H9 (cell line): Measurements from ENCODE around the gene SRPK3. TPM values are rescaled to one million over a fixed set of nuclear protein-coding genes. Genes with fewer than 3 reads are reported as not detected.

Experiments used
- DNase-seq: peaks from one replicate; pipeline ENCODE4 v3.0.0-alpha.2; 2017
- H2AFZ ChIP-seq: one replicate; pipeline ENCODE4 v1.6.1; 2013; ENCODE audit warnings: mild to moderate bottlenecking, low read length, control low read depth, moderate library complexity
- H2AK5ac ChIP-seq: 2 replicates; pipeline ENCODE4 v1.6.1; 2013; ENCODE audit warnings: low read length, control low read depth, mixed read lengths; ENCODE audit not compliant: insufficient read length
- H2BK120ac ChIP-seq: one replicate; pipeline ENCODE4 v1.6.1; 2013; ENCODE audit warnings: low read depth, mild to moderate bottlenecking, low read length, control low read depth, inconsistent platforms; ENCODE audit not compliant: poor library complexity, severe bottlenecking
- H2BK12ac ChIP-seq: 2 replicates; pipeline ENCODE4 v1.6.1; 2013; ENCODE audit warnings: low read length, control low read depth, mixed read lengths, low read depth; ENCODE audit not compliant: insufficient read length
- H2BK15ac ChIP-seq: 2 replicates; pipeline ENCODE4 v1.6.1; 2013; ENCODE audit warnings: low read depth, low read length, control low read depth
- H2BK20ac ChIP-seq: one replicate; pipeline ENCODE4 v1.6.1; 2013; ENCODE audit warnings: low read depth, mild to moderate bottlenecking, low read length, control low read depth, inconsistent platforms; ENCODE audit not compliant: poor library complexity, severe bottlenecking
- H2BK5ac ChIP-seq: 2 replicates; pipeline ENCODE4 v1.6.1; 2013; ENCODE audit warnings: low read length, control low read depth, mixed read lengths; ENCODE audit not compliant: insufficient read length
- H3K14ac ChIP-seq: 2 replicates; pipeline ENCODE4 v1.6.1; 2013; ENCODE audit warnings: low read length, control low read depth; ENCODE audit not compliant: insufficient read depth
- H3K18ac ChIP-seq: 2 replicates; pipeline ENCODE4 v1.6.1; 2013; ENCODE audit warnings: low read depth, mild to moderate bottlenecking, mixed read lengths, low read length, control low read depth; ENCODE audit not compliant: insufficient read length
- H3K23ac ChIP-seq: 2 replicates; pipeline ENCODE4 v1.6.1; 2013; ENCODE audit warnings: low read length, control low read depth, mixed read lengths, low read depth; ENCODE audit not compliant: insufficient read length
- H3K23me2 ChIP-seq: 2 replicates; pipeline ENCODE4 v1.6.1; 2013; ENCODE audit warnings: low read depth, mild to moderate bottlenecking, mixed read lengths, low read length, control low read depth; ENCODE audit not compliant: insufficient read length, poor library complexity, severe bottlenecking
- H3K27ac ChIP-seq: 2 replicates; pipeline ENCODE4 v1.5.1; 2013; ENCODE audit warnings: low read length, control low read depth, mixed read lengths, low read depth; ENCODE audit not compliant: insufficient read length
- H3K27me3 ChIP-seq: 2 replicates; pipeline ENCODE4 v1.6.1; 2013; ENCODE audit warnings: low read length, control low read depth, inconsistent platforms; ENCODE audit not compliant: insufficient read depth
- H3K4ac ChIP-seq: 2 replicates; pipeline ENCODE4 v1.6.1; 2013; ENCODE audit warnings: low read depth, mild to moderate bottlenecking, control low read depth, inconsistent platforms, low read length, moderate library complexity
- H3K4me1 ChIP-seq: 2 replicates; pipeline ENCODE4 v1.6.1; 2013; ENCODE audit warnings: low read length, control low read depth, inconsistent platforms; ENCODE audit not compliant: insufficient read depth
- H3K4me2 ChIP-seq: 2 replicates; pipeline ENCODE4 v1.6.1; 2013; ENCODE audit warnings: low read length, control low read depth, mixed read lengths; ENCODE audit not compliant: insufficient read length, insufficient read depth
- H3K56ac ChIP-seq: 2 replicates; pipeline ENCODE4 v1.6.1; 2013; ENCODE audit warnings: low read depth, mild to moderate bottlenecking, mixed read lengths, low read length, control low read depth; ENCODE audit not compliant: insufficient read length
- H3K79me1 ChIP-seq: 2 replicates; pipeline ENCODE4 v1.6.1; 2013; ENCODE audit warnings: low read depth, mild to moderate bottlenecking, moderate library complexity, low read length, control low read depth, inconsistent platforms; ENCODE audit not compliant: insufficient read depth, poor library complexity, severe bottlenecking
- H3K79me2 ChIP-seq: 2 replicates; pipeline ENCODE4 v1.6.1; 2013; ENCODE audit warnings: low read length, control low read depth, inconsistent platforms; ENCODE audit not compliant: insufficient read depth
- H3K9ac ChIP-seq: 2 replicates; pipeline ENCODE4 v1.6.1; 2013; ENCODE audit warnings: low read length, control low read depth, mixed read lengths; ENCODE audit not compliant: insufficient read length; ENCODE audit errors: extremely low read depth
- H3K9me3 ChIP-seq: one replicate; pipeline ENCODE4 v1.6.1; 2013; ENCODE audit warnings: low read depth, low read length, inconsistent platforms; ENCODE audit not compliant: control insufficient read depth
- H3T11ph ChIP-seq: one replicate; pipeline ENCODE4 v1.6.1; 2013; ENCODE audit warnings: mild to moderate bottlenecking, low read length, control low read depth, inconsistent platforms
- H4K20me1 ChIP-seq: one replicate; pipeline ENCODE4 v1.6.1; 2013; ENCODE audit not compliant: control insufficient read depth, insufficient read length, insufficient read depth
- H4K5ac ChIP-seq: 2 replicates; pipeline ENCODE4 v1.6.1; 2013; ENCODE audit warnings: low read depth, mild to moderate bottlenecking, mixed read lengths, low read length, control low read depth; ENCODE audit not compliant: insufficient read length
- H4K8ac ChIP-seq: replicated peaks from 2 replicates; pipeline ENCODE4 v1.6.1; 2013; ENCODE audit warnings: low read length, control low read depth, mixed read lengths, low read depth; ENCODE audit not compliant: insufficient read length
- H4K91ac ChIP-seq: 2 replicates; pipeline ENCODE4 v1.6.1; 2013; ENCODE audit warnings: low read depth, mild to moderate bottlenecking, moderate library complexity, mixed read lengths, low read length, control low read depth; ENCODE audit not compliant: insufficient read length
- H3K27ac Mint-ChIP-seq, 3 experiments: 2 replicates in 2 of 3; 3 replicates in 1 of 3; pipeline ENCODE4 v1.8.0; 2020 to 2021; ENCODE audit warnings: mixed read lengths in 3 of 3, mild to moderate bottlenecking in 1 of 3, moderate library complexity in 1 of 3
- H3K27me3 Mint-ChIP-seq: 2 replicates; pipeline ENCODE4 v1.8.0; 2021; ENCODE audit warnings: low read depth, mild to moderate bottlenecking, moderate library complexity, mixed read lengths
- H3K36me3 Mint-ChIP-seq, 3 experiments: 2 replicates in 2 of 3; 3 replicates in 1 of 3; pipeline ENCODE4 v1.8.0; 2020 to 2021; ENCODE audit warnings: low read depth in 3 of 3, mixed read lengths in 3 of 3; ENCODE audit not compliant: insufficient read depth in 1 of 3
- H3K4me1 Mint-ChIP-seq, 2 experiments: 2 replicates each; pipeline ENCODE4 v1.8.0; 2020; ENCODE audit warnings: mixed read lengths in 2 of 2
- H3K4me3 Mint-ChIP-seq, 2 experiments: 2 replicates in 1 of 2; 3 replicates in 1 of 2; pipeline ENCODE4 v1.8.0; 2020 to 2021; ENCODE audit warnings: mild to moderate bottlenecking in 2 of 2, mixed read lengths in 2 of 2, moderate library complexity in 1 of 2
- H3K9me3 Mint-ChIP-seq, 2 experiments: 2 replicates in 1 of 2; 3 replicates in 1 of 2; pipeline ENCODE4 v1.8.0; 2020; ENCODE audit warnings: mild to moderate bottlenecking in 2 of 2, mixed read lengths in 2 of 2, moderate library complexity in 1 of 2
- CTCF ChIP-seq: fragments of 200-600 bp; sonication (generic); conservative IDR thresholded peaks from 3 replicates; pipeline ENCODE4 v1.8.0; 2021; ENCODE audit warnings: antibody characterized with exemption, mild to moderate bottlenecking
- WGBS: extraction: QIAGEN DNeasy Blood & Tissue Kit; methylation state at CpG from one replicate; pipeline ENCODE4 v1.1.7; 2013; ENCODE audit warnings: missing lambda C conversion rate, low lambda C conversion rate, mixed read lengths; ENCODE audit not compliant: insufficient read length; ENCODE audit errors: extremely low coverage; 5-methylcytosine and 5-hydroxymethylcytosine counted together
- total RNA-seq: library from RNA; stranded (reverse); gene quantifications from 2 replicates; pipeline ENCODE4 v1.2.1, GENCODE V29; 2021

Gene SRPK3
- total RNA-seq, 1 experiment from 2014 or later = not detected

- Mint-ChIP-seq H3K4me3 (no peak overlapping the region), H3K36me3 (peaks cover 28 to 48% (median 31%) of the 10 kb centered on the region in 3 experiments), H3K27ac (no peak overlapping the region; a peak in 1 of 7 replicates), H3K9me3 (peaks cover 55 to 75% of the 10 kb centered on the region in 2 experiments), H3K27me3 (peaks cover 2% of the 10 kb centered on the region; the same call in 1 of the 2 replicates), H3K4me1 (peaks cover 0 to 6% of the 10 kb centered on the region in 2 experiments; a peak in 2 of 4 replicates)
- no peak overlapping the region for H2AK5ac ChIP-seq
- H3K27me3 ChIP-seq = no peaks in the 10 kb centered on the region
- H3K79me2 ChIP-seq = no peaks in the 10 kb centered on the region
- H2AFZ ChIP-seq = no peak overlapping the region
- H3T11ph ChIP-seq = no peak overlapping the region
- H3K14ac ChIP-seq = no peak overlapping the region
- H2BK5ac ChIP-seq = no peak overlapping the region
- no peak overlapping the region for H3K4ac ChIP-seq
- no peak overlapping the region for H2BK12ac ChIP-seq
- no peak overlapping the region for H4K91ac ChIP-seq
- H2BK15ac ChIP-seq = no peak overlapping the region
- H3K79me1 ChIP-seq = no peaks in the 10 kb centered on the region
- H3K4me1 ChIP-seq = no peaks in the 10 kb centered on the region
- peaks cover 15% of the 10 kb centered on the region for H3K9me3 ChIP-seq
- no peak overlapping the region for H3K9ac ChIP-seq
- DNase-seq = no peak
- no peak overlapping the region for H4K8ac ChIP-seq
- H2BK120ac ChIP-seq = no peak overlapping the region
- no peak overlapping the region for H3K4me2 ChIP-seq
- no peak overlapping the region for H2BK20ac ChIP-seq
- no peak overlapping the region for H4K5ac ChIP-seq
- H4K20me1 ChIP-seq = no peaks in the 10 kb centered on the region
- H3K18ac ChIP-seq = no peak overlapping the region
- H3K56ac ChIP-seq = no peak overlapping the region
- no peak overlapping the region for H3K27ac ChIP-seq
- WGBS = no CpG with 5 or more reads among the region's 16 CpGs
- H3K23me2 ChIP-seq = no peaks in the 10 kb centered on the region
- H3K23ac ChIP-seq = no peak overlapping the region
- TF ChIP-seq CTCF = no peak
Measured at GRCh38 chrX:153800177-153800722, 19.4 kb downstream of the SRPK3 start.
